GM23338 (cell line): ENCODE measurements around the gene TRUB1. TPM values are rescaled to one million over a fixed set of nuclear protein-coding genes. Genes with fewer than 3 reads are reported as not detected.

ENCODE experiments used
- ATAC-seq: fragments of 200-7000 bp; cut with Tn5 transposase; 3 replicates; pipeline ENCODE4 v1.9.1; 2020
- DNase-seq: peaks from one replicate; pipeline ENCODE4 v3.0.0-alpha.2; 2015; ENCODE audit warnings: low spot score
- H2AFZ ChIP-seq: fragments of 200-600 bp; sonication (generic); 2 replicates; pipeline ENCODE4 v1.8.0; 2016; ENCODE audit warnings: antibody characterized with exemption, mild to moderate bottlenecking, moderate library complexity
- H3F3A ChIP-seq: fragments of 200-600 bp; sonication (generic); replicated peaks from 2 replicates; pipeline ENCODE4 v1.8.0; 2017; ENCODE audit warnings: antibody characterized with exemption, mixed run types, low read depth
- H3K27ac ChIP-seq: fragments of 200-600 bp; sonication (generic); 2 replicates; pipeline ENCODE4 v1.6.1; 2016; ENCODE audit warnings: low read depth
- H3K27me3 ChIP-seq: fragments of 200-600 bp; sonication (generic); 2 replicates; pipeline ENCODE4 v1.8.0; 2016; ENCODE audit warnings: mild to moderate bottlenecking, mixed run types, moderate library complexity; ENCODE audit not compliant: insufficient read depth
- H3K36me3 ChIP-seq: fragments of 200-600 bp; sonication (generic); 2 replicates; pipeline ENCODE4 v1.8.0; 2016; ENCODE audit warnings: mild to moderate bottlenecking; ENCODE audit not compliant: insufficient read depth
- H3K4me1 ChIP-seq: fragments of 200-600 bp; sonication (generic); 2 replicates; pipeline ENCODE4 v1.8.0; 2016; ENCODE audit warnings: mild to moderate bottlenecking, moderate library complexity; ENCODE audit not compliant: insufficient read depth
- H3K4me2 ChIP-seq: fragments of 200-600 bp; sonication (generic); 2 replicates; pipeline ENCODE4 v1.7.1; 2017; ENCODE audit warnings: mixed run types
- H3K4me3 ChIP-seq: fragments of 200-600 bp; sonication (generic); 2 replicates; pipeline ENCODE4 v1.6.1; 2016; ENCODE audit warnings: mixed run types
- H3K79me2 ChIP-seq: fragments of 200-600 bp; sonication (generic); replicated peaks from 2 replicates; pipeline ENCODE4 v1.8.0; 2017; ENCODE audit warnings: mild to moderate bottlenecking; ENCODE audit not compliant: insufficient read depth
- H3K9me2 ChIP-seq: fragments of 200-600 bp; sonication (generic); 2 replicates; pipeline ENCODE4 v1.8.0; 2017; ENCODE audit not compliant: insufficient read depth
- H4K20me1 ChIP-seq: fragments of 200-600 bp; sonication (generic); replicated peaks from 2 replicates; pipeline ENCODE4 v1.8.0; 2017; ENCODE audit warnings: mild to moderate bottlenecking; ENCODE audit not compliant: insufficient read depth
- H3K27ac Mint-ChIP-seq: 2 replicates; pipeline ENCODE4 v1.8.0; 2020; ENCODE audit warnings: inconsistent platforms, mild to moderate bottlenecking, moderate library complexity, mixed read lengths
- H3K27me3 Mint-ChIP-seq: 3 replicates; pipeline ENCODE4 v1.8.0; 2022; ENCODE audit warnings: low read depth, mild to moderate bottlenecking, moderate library complexity, mixed read lengths, inconsistent platforms; ENCODE audit not compliant: insufficient read depth, poor library complexity
- H3K36me3 Mint-ChIP-seq: 3 replicates; pipeline ENCODE4 v1.8.0; 2021; ENCODE audit warnings: low read depth, mild to moderate bottlenecking, inconsistent platforms, moderate library complexity, mixed read lengths
- H3K4me1 Mint-ChIP-seq: 3 replicates; pipeline ENCODE4 v1.8.0; 2020; ENCODE audit warnings: mild to moderate bottlenecking, inconsistent platforms, mixed read lengths
- H3K4me3 Mint-ChIP-seq: 3 replicates; pipeline ENCODE4 v1.8.0; 2021; ENCODE audit warnings: moderate library complexity, mild to moderate bottlenecking, inconsistent platforms, mixed read lengths
- H3K9me3 Mint-ChIP-seq: 3 replicates; pipeline ENCODE4 v1.8.0; 2020; ENCODE audit warnings: moderate library complexity, mild to moderate bottlenecking, inconsistent platforms, mixed read lengths
- CREB1 ChIP-seq: fragments of 250-450 bp; sonication (Bioruptor Pico); IDR thresholded peaks from 2 replicates; pipeline ENCODE4 v1.5.0; 2020; ENCODE audit warnings: low read depth, mild to moderate bottlenecking, moderate library complexity
- EZH2 ChIP-seq: fragments of 200-600 bp; sonication (generic); IDR thresholded peaks from one replicate; pipeline ENCODE4 v1.8.0; 2017; ENCODE audit warnings: antibody characterized with exemption, mild to moderate bottlenecking, low read depth; ENCODE audit not compliant: unreplicated experiment
- EZH2phosphoT487 ChIP-seq: fragments of 200-600 bp; sonication (generic); IDR thresholded peaks from one replicate; pipeline ENCODE4 v1.8.1; 2018; ENCODE audit warnings: antibody characterized with exemption; ENCODE audit not compliant: unreplicated experiment
- JUNB ChIP-seq: IDR thresholded peaks from one replicate; pipeline ENCODE4 v1.6.1; 2016; ENCODE audit warnings: antibody characterized with exemption; ENCODE audit not compliant: unreplicated experiment
- NANOG ChIP-seq: IDR thresholded peaks from 2 replicates; pipeline ENCODE4 v1.6.1; 2016; ENCODE audit warnings: antibody characterized with exemption, borderline replicate concordance
- POLR2AphosphoS5 ChIP-seq: IDR thresholded peaks from 2 replicates; pipeline ENCODE4 v1.6.1; 2016; ENCODE audit warnings: antibody characterized with exemption, low read depth
- REST ChIP-seq: IDR thresholded peaks from one replicate; pipeline ENCODE4 v1.6.1; 2018; ENCODE audit warnings: antibody characterized with exemption; ENCODE audit not compliant: unreplicated experiment
- STAT1 ChIP-seq: IDR thresholded peaks from one replicate; pipeline ENCODE4 v1.6.1; 2016; ENCODE audit warnings: antibody characterized with exemption; ENCODE audit not compliant: unreplicated experiment
- ZNF114 ChIP-seq: fragments of 250-450 bp; sonication (Bioruptor Pico); IDR thresholded peaks from 2 replicates; pipeline ENCODE4 v1.5.0; 2020; ENCODE audit warnings: mild to moderate bottlenecking, moderate library complexity
- ZNF331 ChIP-seq: fragments of 250-450 bp; sonication (Bioruptor Pico); IDR thresholded peaks from 2 replicates; pipeline ENCODE4 v1.5.0; 2020; ENCODE audit warnings: low read depth, mild to moderate bottlenecking, moderate library complexity
- ZNF462 ChIP-seq: fragments of 250-450 bp; sonication (Bioruptor Pico); IDR thresholded peaks from 2 replicates; pipeline ENCODE4 v1.5.0; 2020; ENCODE audit warnings: mild to moderate bottlenecking, moderate library complexity
- polyA plus RNA-seq: library from polyadenylated mRNA; unstranded; fragments of >200 nt; fragmentation: Nextera tagmentation; extraction: Ambion mirVana; gene quantifications from 2 replicates; pipeline ENCODE4 v1.2.1, GENCODE V29; 2016
- total RNA-seq: library from RNA; depleted of rRNA; stranded (reverse); fragments of >200 nt; shearing (Covaris generic); gene quantifications from 2 replicates; pipeline ENCODE4 v1.2.3, GENCODE V29; 2014
- TF ChIP-seq, protein P1 (sequence below): IDR thresholded peaks from 2 replicates; pipeline ENCODE4 v1.6.1; 2016; ENCODE audit warnings: antibody characterized with exemption

TRUB1 gene
- total and polyA plus RNA-seq, 2 experiments from 2014 or later, result 15.5 to 34.5 TPM

DNA sequence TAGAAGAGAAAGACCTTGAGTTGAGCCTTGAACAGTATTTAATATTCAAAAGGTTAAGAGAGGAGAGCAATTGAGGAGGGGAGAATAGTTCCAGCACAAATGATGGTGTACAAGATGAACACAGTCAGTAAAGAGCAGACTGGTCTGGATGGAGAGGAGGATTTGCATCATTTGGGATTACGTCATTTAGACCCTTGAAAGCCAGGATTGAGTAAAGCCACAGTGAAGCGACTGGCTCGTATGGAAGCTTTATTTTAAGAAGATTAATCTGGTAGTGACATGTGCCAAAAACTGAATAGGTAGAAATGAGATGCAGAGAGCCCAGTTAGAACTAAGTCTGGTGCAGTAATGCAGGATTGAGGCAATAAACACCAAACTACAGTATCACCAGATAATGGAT, 52.6 kb downstream of the TRUB1 start (continued):
- TF ChIP-seq, protein P1, sequence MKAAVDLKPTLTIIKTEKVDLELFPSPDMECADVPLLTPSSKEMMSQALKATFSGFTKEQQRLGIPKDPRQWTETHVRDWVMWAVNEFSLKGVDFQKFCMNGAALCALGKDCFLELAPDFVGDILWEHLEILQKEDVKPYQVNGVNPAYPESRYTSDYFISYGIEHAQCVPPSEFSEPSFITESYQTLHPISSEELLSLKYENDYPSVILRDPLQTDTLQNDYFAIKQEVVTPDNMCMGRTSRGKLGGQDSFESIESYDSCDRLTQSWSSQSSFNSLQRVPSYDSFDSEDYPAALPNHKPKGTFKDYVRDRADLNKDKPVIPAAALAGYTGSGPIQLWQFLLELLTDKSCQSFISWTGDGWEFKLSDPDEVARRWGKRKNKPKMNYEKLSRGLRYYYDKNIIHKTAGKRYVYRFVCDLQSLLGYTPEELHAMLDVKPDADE, result no peak
- no peak for TF ChIP-seq EZH2
- TF ChIP-seq ZNF331 (CRISPR knock-in tag), result no peak
- TF ChIP-seq ZNF114 (CRISPR knock-in tag), result no peak
- TF ChIP-seq NANOG, result no peak

GRCh38 chr10:114990991-114991390, 53.0 kb downstream of the TRUB1 start:
- H3K4me3 ChIP-seq, result no peak overlapping the region
- TF ChIP-seq STAT1 (no peak), EZH2 (no peak), JUNB (no peak), CREB1 (CRISPR knock-in tag) (no peak), POLR2AphosphoS5 (no peak), REST (no peak), ZNF462 (CRISPR knock-in tag) (no peak), ZNF331 (CRISPR knock-in tag) (no peak), EZH2phosphoT487 (no peak)
- TF ChIP-seq, protein P1, result no peak
- H3K27me3 ChIP-seq, result no peaks in the 10 kb centered on the region
- no peaks in the 10 kb centered on the region for H4K20me1 ChIP-seq
- H3K9me2 ChIP-seq, result no peaks in the 10 kb centered on the region
- H3K27me3 Mint-ChIP-seq, result peaks cover 4% of the 10 kb centered on the region
- H2AFZ ChIP-seq, result no peak overlapping the region
- no peak overlapping the region for H3K4me3 Mint-ChIP-seq
- no peak for DNase-seq
- no peak for ATAC-seq
- H3K36me3 ChIP-seq, result no peaks in the 10 kb centered on the region
- H3K4me2 ChIP-seq, result no peak overlapping the region
- H3K27ac ChIP-seq, result no peak overlapping the region
- H3K4me1 ChIP-seq, result no peaks in the 10 kb centered on the region
- H3K79me2 ChIP-seq, result no peaks in the 10 kb centered on the region
- no peaks in the 10 kb centered on the region for H3K9me3 Mint-ChIP-seq
- no peaks in the 10 kb centered on the region for H3F3A ChIP-seq
- no peak overlapping the region for H3K27ac Mint-ChIP-seq
- no peaks in the 10 kb centered on the region for H3K4me1 Mint-ChIP-seq
- no peaks in the 10 kb centered on the region for H3K36me3 Mint-ChIP-seq
